AG04450 (cell line): ENCODE data around the gene XIST. TPM values are rescaled to one million over a fixed set of nuclear protein-coding genes. Genes with fewer than 3 reads are reported as not detected.

Source experiments
- CTCF ChIA-PET: fragments of 300-600, 350-600 bp; formaldehyde crosslinking; extraction: SDS; loops from one replicate; lab custom pipeline; 2022; ENCODE audit warnings: antibody characterized with exemption, inconsistent platforms; lab: Charles Lee
- POLR2A ChIA-PET: fragments of 350-600 bp; formaldehyde crosslinking; extraction: SDS; loops from one replicate; lab custom pipeline; 2021; ENCODE audit warnings: antibody characterized with exemption, inconsistent platforms; lab: Yijun Ruan, JAX
- DNase-seq: peaks from one replicate; pipeline ENCODE4 v3.0.0-alpha.2; 2011; ENCODE audit warnings: low read depth, low spot score
- H3K27ac ChIP-seq: one replicate; pipeline ENCODE4 v1.5.1; 2012; ENCODE audit warnings: low read depth, low read length, control low read depth
- H3K27me3 ChIP-seq: one replicate; pipeline ENCODE4 v1.6.0; 2012; ENCODE audit warnings: low read length; ENCODE audit not compliant: control insufficient read depth, insufficient read depth
- H3K4me3 ChIP-seq: 2 replicates; pipeline ENCODE4 v1.5.1; 2011; ENCODE audit warnings: mild to moderate bottlenecking, low read depth, low read length, control low read depth
- H3K9me3 ChIP-seq: 2 replicates; pipeline ENCODE4 v1.5.1; 2012; ENCODE audit warnings: low read length; ENCODE audit not compliant: control insufficient read depth, insufficient read depth
- polyA plus RNA-seq: library from polyadenylated mRNA; depleted of rRNA; stranded (reverse); fragments of >200 nt; gene quantifications from 2 replicates; pipeline ENCODE4 v1.2.3, GENCODE V29; 2011
- TF ChIP-seq, protein P1 (sequence below): IDR thresholded peaks from 2 replicates; pipeline ENCODE4 v1.5.1; 2011; ENCODE audit warnings: low read depth, low read length, control low read depth, inconsistent platforms

Gene XIST
- polyA plus RNA-seq, 1 experiment, result 0.07 TPM

DNA sequence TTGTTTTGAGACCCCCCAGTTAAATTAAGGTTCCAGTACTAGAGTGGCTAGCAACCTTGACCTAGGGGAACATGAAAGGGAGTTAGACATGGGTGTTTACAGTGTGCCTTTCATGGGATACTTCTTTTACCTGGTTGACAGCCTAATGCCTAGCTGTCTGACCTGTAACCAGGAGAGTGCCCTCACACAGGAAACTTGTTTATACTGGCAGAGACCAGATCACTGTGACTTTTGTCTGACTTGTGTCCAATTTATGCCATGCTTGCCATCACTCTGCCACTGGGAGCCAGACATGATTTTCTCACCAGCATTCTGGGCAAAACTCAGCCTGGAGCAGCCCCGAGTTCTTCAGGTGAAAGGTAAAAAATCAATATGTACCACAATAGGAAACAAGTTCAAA lies 16.4 kb upstream of the XIST start:
- no peak for DNase-seq
- no peaks in the 10 kb centered on the region for H3K27me3 ChIP-seq
- ChIA-PET POLR2A (no interaction called here), CTCF (no interaction called here)
- TF ChIP-seq, protein P1, sequence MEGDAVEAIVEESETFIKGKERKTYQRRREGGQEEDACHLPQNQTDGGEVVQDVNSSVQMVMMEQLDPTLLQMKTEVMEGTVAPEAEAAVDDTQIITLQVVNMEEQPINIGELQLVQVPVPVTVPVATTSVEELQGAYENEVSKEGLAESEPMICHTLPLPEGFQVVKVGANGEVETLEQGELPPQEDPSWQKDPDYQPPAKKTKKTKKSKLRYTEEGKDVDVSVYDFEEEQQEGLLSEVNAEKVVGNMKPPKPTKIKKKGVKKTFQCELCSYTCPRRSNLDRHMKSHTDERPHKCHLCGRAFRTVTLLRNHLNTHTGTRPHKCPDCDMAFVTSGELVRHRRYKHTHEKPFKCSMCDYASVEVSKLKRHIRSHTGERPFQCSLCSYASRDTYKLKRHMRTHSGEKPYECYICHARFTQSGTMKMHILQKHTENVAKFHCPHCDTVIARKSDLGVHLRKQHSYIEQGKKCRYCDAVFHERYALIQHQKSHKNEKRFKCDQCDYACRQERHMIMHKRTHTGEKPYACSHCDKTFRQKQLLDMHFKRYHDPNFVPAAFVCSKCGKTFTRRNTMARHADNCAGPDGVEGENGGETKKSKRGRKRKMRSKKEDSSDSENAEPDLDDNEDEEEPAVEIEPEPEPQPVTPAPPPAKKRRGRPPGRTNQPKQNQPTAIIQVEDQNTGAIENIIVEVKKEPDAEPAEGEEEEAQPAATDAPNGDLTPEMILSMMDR, result no peak
- H3K27ac ChIP-seq, result no peak overlapping the region
- no peaks in the 10 kb centered on the region for H3K9me3 ChIP-seq
- no peak overlapping the region for H3K4me3 ChIP-seq

DNA sequence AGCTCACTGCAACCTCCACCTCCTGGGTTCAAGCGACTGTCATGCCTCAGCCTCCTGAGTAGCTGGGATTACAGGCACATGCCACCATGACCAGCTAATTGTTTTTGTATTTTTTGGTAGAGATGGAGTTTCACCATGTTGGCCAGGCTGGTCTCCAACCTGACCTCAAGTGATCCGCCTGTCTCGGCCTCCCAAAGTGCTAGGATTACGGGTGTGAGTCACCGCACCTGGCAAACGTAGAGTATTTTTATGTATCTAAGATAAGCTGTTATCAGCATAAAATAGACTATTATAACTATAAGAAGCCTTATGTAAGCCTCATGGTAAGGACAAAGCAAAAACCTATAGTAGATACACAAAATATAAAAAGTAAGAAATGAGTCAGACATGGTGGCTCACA lies 14.6 kb upstream of the XIST start:
- DNase-seq, result no peak
- Histone ChIP-seq H3K4me3 (no peak overlapping the region), H3K9me3 (no peaks in the 10 kb centered on the region), H3K27ac (no peak overlapping the region), H3K27me3 (no peaks in the 10 kb centered on the region)
- TF ChIP-seq, protein P1, result no peak
- ChIA-PET POLR2A (no interaction called here), CTCF (no interaction called here)

DNA sequence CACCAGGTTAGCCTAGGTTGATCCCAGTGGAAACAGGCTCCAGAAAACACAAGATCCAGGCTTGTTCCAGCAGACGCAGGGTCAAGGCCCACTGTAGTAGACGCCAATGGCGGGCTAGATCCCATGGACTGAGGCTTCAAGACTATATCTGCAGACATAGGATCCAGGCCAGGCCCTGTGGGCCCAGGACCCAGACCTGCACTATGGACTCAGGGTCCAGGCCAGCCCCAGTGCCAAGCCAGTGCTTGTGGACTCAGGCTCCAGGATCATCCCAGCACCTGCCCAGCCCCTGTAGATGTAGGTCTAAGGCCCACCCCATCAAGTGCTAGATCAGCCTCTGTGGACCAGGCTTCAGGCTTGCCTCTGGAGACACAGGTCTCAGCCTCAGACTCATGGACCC lies 11.3 kb upstream of the XIST start:
- H3K27ac ChIP-seq, result no peak overlapping the region
- TF ChIP-seq, protein P1, result no peak
- H3K4me3 ChIP-seq, result no peak overlapping the region
- no peaks in the 10 kb centered on the region for H3K27me3 ChIP-seq
- ChIA-PET CTCF (no interaction called here), POLR2A (no interaction called here)
- DNase-seq, result no peak
- no peaks in the 10 kb centered on the region for H3K9me3 ChIP-seq

DNA sequence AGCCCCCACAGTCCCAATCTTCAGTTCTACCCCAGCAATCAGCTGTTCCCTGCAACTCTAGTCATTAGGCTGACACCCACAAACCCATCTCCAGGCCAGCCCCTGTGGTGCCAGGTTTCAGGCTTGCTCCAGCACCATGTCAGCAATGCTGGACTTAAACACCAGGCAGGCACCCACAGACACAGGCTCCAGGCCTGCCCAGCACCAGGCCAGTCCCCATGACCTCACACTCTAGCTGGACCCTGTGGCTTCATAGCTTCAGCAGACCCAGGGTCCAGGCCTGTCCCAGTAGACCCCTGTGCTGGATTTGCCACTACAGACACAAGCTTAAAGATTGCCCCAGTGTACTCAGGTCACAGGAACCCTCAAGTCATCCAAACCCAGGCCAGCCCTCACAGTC lies 10.8 kb upstream of the XIST start:
- Histone ChIP-seq H3K27me3 (no peaks in the 10 kb centered on the region), H3K4me3 (no peak overlapping the region), H3K9me3 (no peaks in the 10 kb centered on the region), H3K27ac (no peak overlapping the region)
- POLR2A ChIA-PET, result no interaction called here
- CTCF ChIA-PET, result no interaction called here
- TF ChIP-seq, protein P1, result no peak
- no peak for DNase-seq

DNA sequence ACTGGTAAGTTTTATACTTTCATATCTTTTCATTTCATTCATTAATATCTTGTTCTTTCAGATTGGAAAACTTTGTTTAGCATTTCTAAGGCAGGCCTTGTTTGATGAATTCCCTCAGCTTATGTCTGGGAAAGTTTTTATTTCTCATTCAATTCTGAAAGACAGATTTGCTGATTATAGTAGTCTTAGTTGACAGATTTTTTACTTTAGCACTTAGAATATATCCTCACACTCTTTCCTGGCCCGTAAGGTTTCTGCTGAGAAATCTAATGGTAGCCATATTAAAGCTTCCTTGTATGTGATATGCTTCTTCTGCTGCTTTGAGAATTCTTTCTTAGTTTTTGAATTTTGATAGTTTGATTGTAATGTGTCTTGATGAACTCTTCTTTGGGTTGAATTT lies 7.1 kb upstream of the XIST start:
- CTCF ChIA-PET, result interaction anchor here (0.7 to 1.0 kb wide), 3 partner anchors 156 to 484 kb away, joined by 3 to 4 read pairs (median 3); no protein-coding TSS in a partner anchor
- POLR2A ChIA-PET, result no interaction called here
- no peaks in the 10 kb centered on the region for H3K9me3 ChIP-seq
- no peaks in the 10 kb centered on the region for H3K27me3 ChIP-seq
- no peak for DNase-seq
- no peak overlapping the region for H3K27ac ChIP-seq
- TF ChIP-seq, protein P1, result no peak
- H3K4me3 ChIP-seq, result no peak overlapping the region
